Measurements from ENCODE around the gene CCDC149.

Gene CCDC149

GRCh38 chr4:24956091-24956490 is 43.2 kb upstream of the CCDC149 start:
- no peaks in the 10 kb centered on the region for H3K36me3 ChIP-seq (replicated peaks; ENCODE audit: insufficient read depth, low read length)
- no peaks in the 10 kb centered on the region for H3K79me2 ChIP-seq (ENCODE audit: low read length)
- H4K20me1 ChIP-seq (ENCODE audit: insufficient read depth, low read length) = no peaks in the 10 kb centered on the region
- no peaks in the 10 kb centered on the region for H3K9me3 ChIP-seq (replicated peaks; ENCODE audit: insufficient read depth, low read length)
- H3K9me2 ChIP-seq (replicated peaks; ENCODE audit: insufficient read depth, low read length) = no peaks in the 10 kb centered on the region
- no peak overlapping the region for H3K4me3 ChIP-seq (ENCODE audit: low read length)
- TF ChIP-seq CTCF (IDR thresholded peaks at IDR 0.05; ENCODE audit: low read length) (no peak), EZH2 (optimal IDR thresholded peaks at IDR 0.05; ENCODE audit: low read depth, low read length) (no peak), EZH2phosphoT487 (IDR thresholded peaks at IDR 0.05; ENCODE audit: low read length) (no peak)
- no peak overlapping the region for H3K9ac ChIP-seq (ENCODE audit: low read length)
- no peak overlapping the region for H2AFZ ChIP-seq (ENCODE audit: low read length)
- peaks cover 31% of the 10 kb centered on the region for H3K4me1 ChIP-seq (ENCODE audit: low read length)
- H3F3A ChIP-seq (ENCODE audit: insufficient read depth, low read length) = peaks cover 16% of the 10 kb centered on the region
- H3K27ac ChIP-seq (ENCODE audit: low read length) = no peak overlapping the region
- H3K27me3 ChIP-seq (replicated peaks; ENCODE audit: insufficient read depth, low read length) = no peaks in the 10 kb centered on the region
- no peak for DNase-seq
- H3K4me2 ChIP-seq (ENCODE audit: low read depth, low read length) = no peak overlapping the region

GRCh38 chr4:24952667-24953066 is 39.8 kb upstream of the CCDC149 start:
- Histone ChIP-seq H3K4me2 (ENCODE audit: low read depth, low read length) (peak overlapping the region; percentile 86), H3K27ac (ENCODE audit: low read length) (peak overlapping the region; percentile 95), H3K27me3 (replicated peaks; ENCODE audit: insufficient read depth, low read length) (no peaks in the 10 kb centered on the region), H3K36me3 (replicated peaks; ENCODE audit: insufficient read depth, low read length) (no peaks in the 10 kb centered on the region), H3K4me1 (ENCODE audit: low read length) (peaks cover 31% of the 10 kb centered on the region), H3K9ac (ENCODE audit: low read length) (peak overlapping the region; percentile 55), H2AFZ (ENCODE audit: low read length) (peak overlapping the region; percentile 44), H3K4me3 (ENCODE audit: low read length) (peak overlapping the region; percentile 48), H4K20me1 (ENCODE audit: insufficient read depth, low read length) (no peaks in the 10 kb centered on the region), H3F3A (ENCODE audit: insufficient read depth, low read length) (peaks cover 16% of the 10 kb centered on the region), H3K79me2 (ENCODE audit: low read length) (no peaks in the 10 kb centered on the region), H3K9me3 (replicated peaks; ENCODE audit: insufficient read depth, low read length) (no peaks in the 10 kb centered on the region), H3K9me2 (replicated peaks; ENCODE audit: insufficient read depth, low read length) (no peaks in the 10 kb centered on the region)
- TF ChIP-seq CTCF (IDR thresholded peaks at IDR 0.05; ENCODE audit: low read length) (no peak), EZH2phosphoT487 (IDR thresholded peaks at IDR 0.05; ENCODE audit: low read length) (no peak), EZH2 (optimal IDR thresholded peaks at IDR 0.05; ENCODE audit: low read depth, low read length) (no peak)
- DNase-seq = peak; percentile 90

DNA sequence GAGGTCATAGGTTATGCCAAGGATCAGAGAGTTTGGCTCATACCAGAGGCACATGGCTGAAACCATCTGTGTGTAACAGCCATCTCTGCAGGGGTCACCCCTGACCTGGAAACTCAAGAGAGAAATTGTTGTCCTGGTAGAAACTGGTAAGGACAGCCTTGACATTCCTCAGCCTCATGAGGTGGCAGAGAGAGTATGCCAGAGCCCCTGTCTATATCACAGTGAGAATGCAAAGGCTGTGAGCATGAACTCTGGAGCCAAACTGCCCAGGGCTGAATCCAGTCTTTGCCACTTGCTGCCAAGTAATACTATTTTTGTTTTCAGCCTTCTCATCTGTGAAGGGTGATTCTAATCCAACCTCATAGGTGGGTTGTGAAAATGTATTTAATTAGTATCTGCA is 37.1 kb upstream of the CCDC149 start:
- H3F3A ChIP-seq (ENCODE audit: insufficient read depth, low read length) = peaks cover 16% of the 10 kb centered on the region
- no peaks in the 10 kb centered on the region for H3K79me2 ChIP-seq (ENCODE audit: low read length)
- H3K9ac ChIP-seq (ENCODE audit: low read length) = no peak overlapping the region
- H3K9me2 ChIP-seq (replicated peaks; ENCODE audit: insufficient read depth, low read length) = no peaks in the 10 kb centered on the region
- H3K27ac ChIP-seq (ENCODE audit: low read length) = no peak overlapping the region
- H3K4me2 ChIP-seq (ENCODE audit: low read depth, low read length) = no peak overlapping the region
- H4K20me1 ChIP-seq (ENCODE audit: insufficient read depth, low read length) = no peaks in the 10 kb centered on the region
- TF ChIP-seq EZH2 (optimal IDR thresholded peaks at IDR 0.05; ENCODE audit: low read depth, low read length) (no peak), CTCF (IDR thresholded peaks at IDR 0.05; ENCODE audit: low read length) (no peak)
- H3K27me3 ChIP-seq (replicated peaks; ENCODE audit: insufficient read depth, low read length) = no peaks in the 10 kb centered on the region
- no peak overlapping the region for H3K4me3 ChIP-seq (ENCODE audit: low read length)
- no peaks in the 10 kb centered on the region for H3K9me3 ChIP-seq (replicated peaks; ENCODE audit: insufficient read depth, low read length)
- H3K36me3 ChIP-seq (replicated peaks; ENCODE audit: insufficient read depth, low read length) = no peaks in the 10 kb centered on the region
- H3K4me1 ChIP-seq (ENCODE audit: low read length) = peaks cover 28% of the 10 kb centered on the region
- H2AFZ ChIP-seq (ENCODE audit: low read length) = no peak overlapping the region
- no peak for DNase-seq
